Measurements from ENCODE around the gene PTP4A2. TPM values are rescaled to one million over a fixed set of nuclear protein-coding genes. Genes with fewer than 3 reads are reported as not detected.
"Not testable (repeated sequence)": the region's sequence is repeated elsewhere in the genome, so short reads cannot be mapped to it uniquely, and the experiment has no call there.

Gene PTP4A2
- total RNA-seq, 1 donor from 2014 or later, result 271 TPM

DNA sequence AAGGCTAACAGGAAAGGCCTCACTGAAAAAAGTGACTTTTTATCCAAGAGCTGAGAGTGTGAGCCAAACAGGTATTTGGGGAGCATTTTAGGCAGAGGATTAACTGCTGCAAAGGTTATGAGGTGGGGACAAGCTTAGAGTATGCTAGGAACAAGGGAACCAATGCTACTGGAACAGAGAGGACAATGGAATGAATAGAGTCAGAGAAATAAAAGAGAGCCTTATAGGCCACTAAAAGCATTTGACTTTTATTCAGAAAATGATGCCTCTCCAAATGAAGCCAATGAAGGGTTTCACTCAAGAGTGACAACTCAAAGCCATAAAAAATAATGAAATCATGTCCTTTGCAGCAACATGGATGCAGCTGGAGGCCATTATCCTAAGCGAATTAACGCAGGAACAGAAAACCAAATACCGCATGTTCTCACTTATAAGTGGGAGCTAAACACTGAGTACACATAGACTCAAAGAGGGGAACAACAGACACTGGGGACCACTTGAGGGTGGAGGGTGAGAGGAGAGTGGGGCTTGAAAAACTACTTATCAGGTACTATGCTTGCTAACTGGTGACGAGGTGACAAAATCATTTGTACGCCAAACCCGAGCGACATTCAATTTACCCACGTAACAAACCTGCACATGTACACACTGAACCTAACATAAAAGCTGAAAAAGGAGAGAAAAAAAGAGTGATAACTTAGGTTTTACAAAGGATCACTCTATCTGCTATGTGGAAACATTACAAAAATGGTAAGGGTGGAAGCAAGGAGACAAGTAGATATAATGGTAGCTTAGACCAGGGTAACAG, 11.1 kb downstream of the PTP4A2 start:
- peaks cover 89% of the 10 kb centered on the region for H4K20me1 ChIP-seq (ENCODE audit: insufficient read depth, low read length)
- H3K27me3 ChIP-seq (ENCODE audit: insufficient read depth, low read length), result no peaks in the 10 kb centered on the region
- no peak for FAIRE-seq
- peaks cover 98% of the 10 kb centered on the region for H3K79me2 ChIP-seq (ENCODE audit: insufficient read depth, low read length)
- H3K4me2 ChIP-seq (ENCODE audit: low read length), result no peak overlapping the region
- H3K9ac ChIP-seq (ENCODE audit: low read length), result no peak overlapping the region
- H3K4me3 Mint-ChIP-seq (ENCODE audit: unreplicated experiment), result no peak overlapping the region
- no peaks in the 10 kb centered on the region for H3K36me3 Mint-ChIP-seq (ENCODE audit: low read depth, unreplicated experiment)
- DNase-seq (ENCODE audit: low read depth), result no peak
- no peaks in the 10 kb centered on the region for H3K27me3 Mint-ChIP-seq (ENCODE audit: low read depth, unreplicated experiment)
- TF ChIP-seq CTCF (IDR thresholded peaks at IDR 0.05; ENCODE audit: insufficient read depth, low read depth, low read length), result no peak
- no peak for TF ChIP-seq EZH2 (IDR thresholded peaks at IDR 0.05; ENCODE audit: insufficient read depth, low read length)
- no peaks in the 10 kb centered on the region for H3K9me3 Mint-ChIP-seq (ENCODE audit: unreplicated experiment)
- H3K9me3 ChIP-seq (ENCODE audit: insufficient read depth, low read depth, low read length), result no peaks in the 10 kb centered on the region
- H2AFZ ChIP-seq (ENCODE audit: low read depth, low read length), result no peak overlapping the region
- H3K27ac Mint-ChIP-seq (ENCODE audit: unreplicated experiment), result no peak overlapping the region
- no peak overlapping the region for H3K27ac ChIP-seq (ENCODE audit: low read depth, low read length)
- peaks cover 18% of the 10 kb centered on the region for H3K4me1 ChIP-seq (ENCODE audit: insufficient read depth, low read length)
- H3K4me3 ChIP-seq (ENCODE audit: insufficient read depth, low read depth, low read length), result no peak overlapping the region
- H3K36me3 ChIP-seq (ENCODE audit: insufficient read depth, low read length), result no peaks in the 10 kb centered on the region
- H3K4me1 Mint-ChIP-seq (ENCODE audit: low read depth, unreplicated experiment), result peaks cover 50% of the 10 kb centered on the region

GRCh38 chr1:31926252-31926651, 11.9 kb downstream of the PTP4A2 start:
- Mint-ChIP-seq H3K27me3 (ENCODE audit: low read depth, unreplicated experiment) (no peaks in the 10 kb centered on the region), H3K36me3 (ENCODE audit: low read depth, unreplicated experiment) (no peaks in the 10 kb centered on the region), H3K27ac (ENCODE audit: unreplicated experiment) (no peak overlapping the region), H3K9me3 (ENCODE audit: unreplicated experiment) (no peaks in the 10 kb centered on the region), H3K4me1 (ENCODE audit: low read depth, unreplicated experiment) (peaks cover 47% of the 10 kb centered on the region), H3K4me3 (ENCODE audit: unreplicated experiment) (no peak overlapping the region)
- TF ChIP-seq CTCF (IDR thresholded peaks at IDR 0.05; ENCODE audit: insufficient read depth, low read depth, low read length) (no peak), EZH2 (IDR thresholded peaks at IDR 0.05; ENCODE audit: insufficient read depth, low read length) (no peak)
- Histone ChIP-seq H3K27me3 (ENCODE audit: insufficient read depth, low read length) (no peaks in the 10 kb centered on the region), H3K4me3 (ENCODE audit: insufficient read depth, low read depth, low read length) (no peak overlapping the region), H3K79me2 (ENCODE audit: insufficient read depth, low read length) (peaks cover 98% of the 10 kb centered on the region), H3K4me1 (ENCODE audit: insufficient read depth, low read length) (peaks cover 10% of the 10 kb centered on the region), H3K4me2 (ENCODE audit: low read length) (no peak overlapping the region), H2AFZ (ENCODE audit: low read depth, low read length) (no peak overlapping the region), H3K9me3 (ENCODE audit: insufficient read depth, low read depth, low read length) (no peaks in the 10 kb centered on the region), H3K36me3 (ENCODE audit: insufficient read depth, low read length) (no peaks in the 10 kb centered on the region), H3K27ac (ENCODE audit: low read depth, low read length) (no peak overlapping the region), H4K20me1 (ENCODE audit: insufficient read depth, low read length) (peaks cover 89% of the 10 kb centered on the region), H3K9ac (ENCODE audit: low read length) (no peak overlapping the region)
- DNase-seq (ENCODE audit: low read depth) (no peak), FAIRE-seq (no peak)

DNA sequence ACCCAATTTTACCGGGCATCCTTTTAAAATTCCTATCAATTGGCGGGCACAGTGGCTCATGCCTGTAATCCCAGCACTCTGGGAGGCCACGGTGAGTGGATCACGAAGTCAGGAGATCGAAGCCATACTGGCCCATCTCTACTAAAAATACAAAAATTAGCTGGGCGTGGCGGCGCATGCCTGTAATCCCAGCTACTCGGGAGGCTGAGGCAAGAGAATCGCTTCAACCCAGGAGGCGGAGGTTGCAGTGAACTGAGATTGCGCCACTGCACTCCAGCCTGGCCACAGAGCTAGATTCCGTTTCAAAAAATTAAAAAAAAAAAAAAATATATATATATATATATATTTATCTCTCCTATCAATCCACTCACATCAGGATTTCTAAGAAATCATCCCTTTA, 12.3 kb downstream of the PTP4A2 start:
- FAIRE-seq; H3K4me2 ChIP-seq (ENCODE audit: low read length); H2AFZ ChIP-seq (ENCODE audit: low read depth, low read length); H3K9me3 ChIP-seq (ENCODE audit: insufficient read depth, low read depth, low read length); H3K27ac Mint-ChIP-seq (ENCODE audit: unreplicated experiment); H3K4me3 Mint-ChIP-seq (ENCODE audit: unreplicated experiment); H3K36me3 ChIP-seq (ENCODE audit: insufficient read depth, low read length); H3K27me3 Mint-ChIP-seq (ENCODE audit: low read depth, unreplicated experiment); H3K4me1 ChIP-seq (ENCODE audit: insufficient read depth, low read length); H3K9me3 Mint-ChIP-seq (ENCODE audit: unreplicated experiment); H3K27me3 ChIP-seq (ENCODE audit: insufficient read depth, low read length); H3K9ac ChIP-seq (ENCODE audit: low read length); H3K4me3 ChIP-seq (ENCODE audit: insufficient read depth, low read depth, low read length); H3K36me3 Mint-ChIP-seq (ENCODE audit: low read depth, unreplicated experiment); DNase-seq (ENCODE audit: low read depth); H3K27ac ChIP-seq (ENCODE audit: low read depth, low read length): not testable (repeated sequence)
- peaks cover 45% of the 10 kb centered on the region for H3K4me1 Mint-ChIP-seq (ENCODE audit: low read depth, unreplicated experiment)
- peaks cover 89% of the 10 kb centered on the region for H4K20me1 ChIP-seq (ENCODE audit: insufficient read depth, low read length)
- H3K79me2 ChIP-seq (ENCODE audit: insufficient read depth, low read length), result peaks cover 98% of the 10 kb centered on the region
